ENCODE data around the gene HCN4. TPM values are rescaled to one million over a fixed set of nuclear protein-coding genes. Genes with fewer than 3 reads are reported as not detected.

The HCN4 gene
- total and polyA plus RNA-seq, 2 donors (not counting 1 experiment from before 2014, with no cell fraction given) = not detected

DNA sequence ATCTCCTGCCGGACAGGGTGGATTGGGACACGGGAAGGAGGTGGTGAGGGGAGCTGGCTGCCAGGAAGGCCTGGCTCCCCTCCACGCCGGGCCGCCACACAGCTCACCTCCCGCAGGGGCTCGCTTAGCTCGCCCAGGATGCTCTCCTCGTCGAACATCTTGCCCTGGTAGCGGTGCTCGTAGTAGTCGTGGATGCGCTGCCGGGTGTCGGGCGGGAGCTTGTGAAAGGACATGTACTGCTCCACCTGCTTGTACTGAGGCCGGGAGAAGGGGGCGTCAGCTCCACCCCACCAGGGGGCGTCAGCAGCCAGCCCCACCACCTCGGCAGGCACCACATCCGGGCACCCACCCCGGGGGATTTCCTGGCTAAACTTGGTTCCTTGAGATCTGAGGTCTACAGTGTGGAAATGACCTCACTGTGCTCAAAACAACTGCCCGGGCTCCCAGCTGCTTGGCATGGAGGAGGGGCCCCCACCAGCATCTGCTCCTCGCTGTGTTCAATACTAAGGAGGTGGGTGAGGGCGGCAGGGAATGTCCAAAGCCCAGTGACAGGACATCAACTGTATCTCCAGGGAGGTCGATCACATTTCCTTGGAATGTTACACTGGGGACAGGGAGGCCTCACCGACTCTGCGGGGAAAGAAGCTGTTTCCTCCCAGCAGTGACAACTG, 43.4 kb downstream of the HCN4 start:
- DNase-seq (ENCODE audit: low read depth in 2 of 2) = no peak
- Histone ChIP-seq H3K9me3 (ENCODE audit: control insufficient read depth, insufficient read depth, low read depth, low read length) (no peaks in the 10 kb centered on the region), H3K4me1 (ENCODE audit: control insufficient read depth, extremely low read depth, insufficient read depth, low read length) (no peaks in the 10 kb centered on the region), H3K36me3 (ENCODE audit: control insufficient read depth, insufficient read depth, low read length) (no peaks in the 10 kb centered on the region), H2AFZ (ENCODE audit: low read length) (no peak overlapping the region), H3K9ac (ENCODE audit: insufficient read depth, low read length) (no peak overlapping the region), H3K79me2 (ENCODE audit: control insufficient read depth, insufficient read depth, low read length) (no peaks in the 10 kb centered on the region), H4K20me1 (ENCODE audit: control insufficient read depth, extremely low read depth, insufficient read depth, low read length) (no peaks in the 10 kb centered on the region), H3K27me3 (ENCODE audit: control insufficient read depth, insufficient read depth, low read length) (no peaks in the 10 kb centered on the region), H3K4me3 (replicated peaks in 1 of 4; ENCODE audit: control extremely low read depth in 1 of 4, insufficient read depth in 1 of 4, low read depth in 3 of 4, low read length in 4 of 4) (no peak overlapping the region), H3K27ac (ENCODE audit: insufficient read depth, low read length) (no peak overlapping the region), H3K4me2 (ENCODE audit: extremely low read depth, insufficient read depth, low read length) (no peak overlapping the region)
- no peak for TF ChIP-seq EZH2 (IDR thresholded peaks at IDR 0.05; ENCODE audit: low read length, missing control alignments)
- no peak for TF ChIP-seq CTCF (conservative IDR thresholded peaks at IDR 0.05 in 1 of 2, IDR thresholded peaks at IDR 0.05 in 1 of 2; ENCODE audit: low read depth in 1 of 2, low read length in 2 of 2)

GRCh38 chr15:73324496-73325170, 44.1 kb downstream of the HCN4 start:
- Histone ChIP-seq H3K4me1 (ENCODE audit: control insufficient read depth, extremely low read depth, insufficient read depth, low read length) (no peaks in the 10 kb centered on the region), H3K9ac (ENCODE audit: insufficient read depth, low read length) (no peak overlapping the region), H3K4me2 (ENCODE audit: extremely low read depth, insufficient read depth, low read length) (no peak overlapping the region), H4K20me1 (ENCODE audit: control insufficient read depth, extremely low read depth, insufficient read depth, low read length) (no peaks in the 10 kb centered on the region), H2AFZ (ENCODE audit: low read length) (no peak overlapping the region), H3K27ac (ENCODE audit: insufficient read depth, low read length) (no peak overlapping the region), H3K27me3 (ENCODE audit: control insufficient read depth, insufficient read depth, low read length) (no peaks in the 10 kb centered on the region), H3K79me2 (ENCODE audit: control insufficient read depth, insufficient read depth, low read length) (no peaks in the 10 kb centered on the region), H3K9me3 (ENCODE audit: control insufficient read depth, insufficient read depth, low read depth, low read length) (no peaks in the 10 kb centered on the region), H3K36me3 (ENCODE audit: control insufficient read depth, insufficient read depth, low read length) (no peaks in the 10 kb centered on the region), H3K4me3 (replicated peaks in 1 of 4; ENCODE audit: control extremely low read depth in 1 of 4, insufficient read depth in 1 of 4, low read depth in 3 of 4, low read length in 4 of 4) (no peak overlapping the region)
- DNase-seq (ENCODE audit: low read depth in 2 of 2) = no peak
- no peak for TF ChIP-seq CTCF (conservative IDR thresholded peaks at IDR 0.05 in 1 of 2, IDR thresholded peaks at IDR 0.05 in 1 of 2; ENCODE audit: low read depth in 1 of 2, low read length in 2 of 2)
- no peak for TF ChIP-seq EZH2 (IDR thresholded peaks at IDR 0.05; ENCODE audit: low read length, missing control alignments)

DNA sequence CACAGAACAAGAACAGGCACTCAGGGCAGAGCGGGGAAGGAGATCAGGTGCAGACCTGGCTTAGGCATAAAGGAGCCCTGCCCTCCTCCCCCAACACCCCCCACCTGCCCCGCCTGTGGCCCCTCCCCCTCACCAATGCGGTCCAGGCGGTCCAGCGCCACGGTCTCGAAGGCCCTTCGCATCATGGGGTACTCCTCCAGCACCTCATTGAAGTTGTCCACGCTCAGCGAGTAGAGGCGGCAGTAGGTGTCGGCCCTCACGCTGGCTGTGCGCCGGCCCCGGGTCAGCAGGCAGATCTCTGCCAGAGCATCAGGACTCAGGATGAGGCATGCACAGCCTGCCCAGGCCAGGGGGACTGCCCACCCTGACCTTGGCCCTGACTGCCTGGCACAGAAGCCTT, 44.8 kb downstream of the HCN4 start:
- DNase-seq (ENCODE audit: low read depth in 2 of 2) = no peak
- Histone ChIP-seq H3K27me3 (ENCODE audit: control insufficient read depth, insufficient read depth, low read length) (no peaks in the 10 kb centered on the region), H3K4me3 (replicated peaks in 1 of 4; ENCODE audit: control extremely low read depth in 1 of 4, insufficient read depth in 1 of 4, low read depth in 3 of 4, low read length in 4 of 4) (no peak overlapping the region), H3K27ac (ENCODE audit: insufficient read depth, low read length) (no peak overlapping the region), H3K36me3 (ENCODE audit: control insufficient read depth, insufficient read depth, low read length) (no peaks in the 10 kb centered on the region), H3K4me1 (ENCODE audit: control insufficient read depth, extremely low read depth, insufficient read depth, low read length) (no peaks in the 10 kb centered on the region), H3K79me2 (ENCODE audit: control insufficient read depth, insufficient read depth, low read length) (no peaks in the 10 kb centered on the region), H4K20me1 (ENCODE audit: control insufficient read depth, extremely low read depth, insufficient read depth, low read length) (no peaks in the 10 kb centered on the region), H3K9me3 (ENCODE audit: control insufficient read depth, insufficient read depth, low read depth, low read length) (no peaks in the 10 kb centered on the region), H2AFZ (ENCODE audit: low read length) (no peak overlapping the region), H3K9ac (ENCODE audit: insufficient read depth, low read length) (no peak overlapping the region), H3K4me2 (ENCODE audit: extremely low read depth, insufficient read depth, low read length) (no peak overlapping the region)
- TF ChIP-seq CTCF (conservative IDR thresholded peaks at IDR 0.05 in 1 of 2, IDR thresholded peaks at IDR 0.05 in 1 of 2; ENCODE audit: low read depth in 1 of 2, low read length in 2 of 2) = no peak
- no peak for TF ChIP-seq EZH2 (IDR thresholded peaks at IDR 0.05; ENCODE audit: low read length, missing control alignments)
